VCaP (cell line): Measurements from ENCODE around the gene THADA.

Source experiments
- H3K27ac ChIP-seq: fragments of 450-650 bp; 2 replicates; pipeline ENCODE4 v1.5.1; 2017
- CTCF ChIP-seq: fragments of 450-650 bp; conservative IDR thresholded peaks from 2 replicates; pipeline ENCODE4 v1.5.1; 2017; ENCODE audit warnings: mild to moderate bottlenecking, moderate library complexity

THADA gene

GRCh38 chr2:43478412-43479086 lies 117.3 kb downstream of the THADA start:
- peak overlapping the region; percentile 24; the same call in 1 of the 2 replicates for H3K27ac ChIP-seq
- TF ChIP-seq CTCF, result no peak

GRCh38 chr2:43475922-43476321 lies 119.9 kb downstream of the THADA start:
- no peak for TF ChIP-seq CTCF
- H3K27ac ChIP-seq, result no peak overlapping the region

GRCh38 chr2:43475137-43475846 lies 120.5 kb downstream of the THADA start:
- no peak for TF ChIP-seq CTCF
- no peak overlapping the region for H3K27ac ChIP-seq

GRCh38 chr2:43474273-43474672 lies 121.6 kb downstream of the THADA start:
- no peak for TF ChIP-seq CTCF
- H3K27ac ChIP-seq, result no peak overlapping the region

- H3K27ac ChIP-seq, result no peak overlapping the region
- no peak for TF ChIP-seq CTCF
These were observed 122.1 kb downstream of the THADA start for GRCh38 chr2:43473767-43474166.

GRCh38 chr2:43472527-43473194 lies 123.2 kb downstream of the THADA start:
- no peak overlapping the region for H3K27ac ChIP-seq
- TF ChIP-seq CTCF, result no peak

GRCh38 chr2:43469713-43470112 lies 126.1 kb downstream of the THADA start:
- H3K27ac ChIP-seq, result no peak overlapping the region
- TF ChIP-seq CTCF, result no peak
